ENCODE results near the gene CAMP. TPM values are rescaled to one million over a fixed set of nuclear protein-coding genes. Genes with fewer than 3 reads are reported as not detected.

CAMP gene
- total RNA-seq (ENCODE audit: low replicate concordance), result not detected in 2 replicates

GRCh38 chr3:48222616-48223513 is at the start of gene CAMP:
TSS of gene CAMP (plus strand) at chr3:48223495. CDS start at chr3:48223512, 17 bp downstream.

GRCh38 chr3:48188266-48189201 is 34.8 kb upstream of the CAMP start, which contains the start of gene CDC25A:
TSS of gene CDC25A (minus strand) at chr3:48188417. CDS start at chr3:48187947, 470 bp downstream.

Other genes with a start within 250 kb of the CAMP start
- 38.5 and 67.9 TPM in 2 replicates for gene MAP4, start 207.1 kb upstream of the CAMP start, total RNA-seq (ENCODE audit: low replicate concordance)
- 0.47 and 3.2 TPM in 2 replicates for gene CDC25A, start 35.1 kb upstream of the CAMP start, total RNA-seq (ENCODE audit: low replicate concordance)
- 2.2 and 6.2 TPM in 2 replicates for gene ZNF589, start 17.6 kb downstream of the CAMP start, total RNA-seq (ENCODE audit: low replicate concordance)
- gene NME6, start 77.9 kb downstream of the CAMP start, total RNA-seq (ENCODE audit: low replicate concordance), result 18.4 and 19.5 TPM in 2 replicates
- not detected in 2 replicates for gene SPINK8, start 110.2 kb downstream of the CAMP start, total RNA-seq (ENCODE audit: low replicate concordance)
- gene FBXW12, start 148.7 kb downstream of the CAMP start, total RNA-seq (ENCODE audit: low replicate concordance), result 0.08 TPM in 1 of 2 replicates, not detected in the other
- 14.3 and 44.0 TPM in 2 replicates for gene PLXNB1, start 206.6 kb downstream of the CAMP start, total RNA-seq (ENCODE audit: low replicate concordance)
- 20.8 and 28.3 TPM in 2 replicates for gene CCDC51, start 216.6 kb downstream of the CAMP start, total RNA-seq (ENCODE audit: low replicate concordance)
- gene TMA7, start 216.8 kb downstream of the CAMP start, total RNA-seq (ENCODE audit: low replicate concordance), result 106 and 447 TPM in 2 replicates
- 4.2 and 5.7 TPM in 2 replicates for gene ATRIP, start 223.2 kb downstream of the CAMP start, total RNA-seq (ENCODE audit: low replicate concordance)

All from smooth muscle cell of the coronary artery (primary cell).